ENCODE measurements around the gene NELFCD.

NELFCD gene

DNA sequence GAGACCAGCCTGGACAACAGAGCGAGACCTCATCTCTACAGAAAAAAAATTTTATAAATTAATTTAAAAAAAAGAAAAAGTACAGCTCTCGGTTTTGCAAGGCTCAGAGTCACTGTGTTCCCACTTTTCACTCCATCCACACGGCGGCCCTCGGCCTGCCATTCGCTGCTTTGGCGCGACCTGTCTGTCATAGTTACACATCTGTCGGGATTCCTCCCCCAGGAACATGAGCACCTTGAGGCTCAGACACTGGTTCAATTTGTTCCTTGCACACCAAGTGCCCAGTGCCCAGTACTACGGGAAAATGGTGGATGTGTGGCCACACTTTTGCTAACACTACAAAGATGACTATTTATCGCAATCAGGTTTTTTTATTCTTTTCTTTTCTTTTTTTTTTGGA is 17.6 kb downstream of the NELFCD start:
- POLR2A ChIA-PET, result interaction anchor here (1.0 kb wide), 1 partner anchor 10 kb away, joined by 3 read pairs; no protein-coding TSS in a partner anchor
- DNase-seq (ENCODE audit: extremely low spot score), result no peak
- no peak for TF ChIP-seq CTCF (IDR thresholded peaks at IDR 0.05; ENCODE audit: control extremely low read depth, extremely low read depth, low read depth, missing control alignments)
- CTCF ChIA-PET, result interaction anchor here (0.7 kb wide), 1 partner anchor 16 kb away, joined by 3 read pairs; no protein-coding TSS in a partner anchor

DNA sequence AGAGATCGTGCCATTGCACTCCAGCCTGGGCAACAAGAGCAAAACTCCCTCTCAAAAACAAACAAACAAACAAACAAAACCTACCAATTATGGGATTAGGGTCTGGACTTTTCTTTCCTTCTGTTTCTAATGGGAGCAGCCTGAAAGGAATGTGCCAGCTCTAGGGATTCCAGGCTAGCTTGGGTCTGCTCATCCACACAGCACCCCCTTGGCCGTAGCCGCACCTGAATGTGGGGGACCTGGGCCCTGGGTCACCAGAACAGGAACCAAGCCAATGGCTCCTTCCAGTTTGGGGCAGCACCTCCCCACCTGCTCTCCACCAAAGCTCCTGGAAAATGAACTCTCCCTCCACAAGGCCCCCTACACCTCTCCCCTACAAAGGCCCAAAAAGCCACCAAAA is 19.3 kb downstream of the NELFCD start:
- DNase-seq (ENCODE audit: extremely low spot score), result no peak
- TF ChIP-seq CTCF (IDR thresholded peaks at IDR 0.05; ENCODE audit: control extremely low read depth, extremely low read depth, low read depth, missing control alignments), result no peak
- ChIA-PET CTCF (interaction anchor here (0.7 kb wide), 1 partner anchor 24 kb away, joined by 3 read pairs; no protein-coding TSS in a partner anchor), POLR2A (interaction anchor here (0.5 to 1.7 kb wide), 2 partner anchors 9 to 19 kb away, joined by 3 to 5 read pairs; no protein-coding TSS in a partner anchor)

- ChIA-PET CTCF (no interaction called here), POLR2A (interaction anchor here (0.7 to 1.7 kb wide), 2 partner anchors 10 to 63 kb away, joined by 5 read pairs; no protein-coding TSS in a partner anchor)
- no peak for DNase-seq (ENCODE audit: extremely low spot score)
- TF ChIP-seq CTCF (IDR thresholded peaks at IDR 0.05; ENCODE audit: control extremely low read depth, extremely low read depth, low read depth, missing control alignments), result no peak
Observed at GRCh38 chr20:59001068-59001448, 20.0 kb downstream of the NELFCD start.

- DNase-seq (ENCODE audit: extremely low spot score), result no peak
- POLR2A ChIA-PET, result interaction anchor here (0.6 to 1.7 kb wide), 2 partner anchors 10 to 20 kb away, joined by 3 to 5 read pairs; no protein-coding TSS in a partner anchor
- no peak for TF ChIP-seq CTCF (IDR thresholded peaks at IDR 0.05; ENCODE audit: control extremely low read depth, extremely low read depth, low read depth, missing control alignments)
- CTCF ChIA-PET, result no interaction called here
Observed at GRCh38 chr20:59001449-59002171, 20.6 kb downstream of the NELFCD start.

DNA sequence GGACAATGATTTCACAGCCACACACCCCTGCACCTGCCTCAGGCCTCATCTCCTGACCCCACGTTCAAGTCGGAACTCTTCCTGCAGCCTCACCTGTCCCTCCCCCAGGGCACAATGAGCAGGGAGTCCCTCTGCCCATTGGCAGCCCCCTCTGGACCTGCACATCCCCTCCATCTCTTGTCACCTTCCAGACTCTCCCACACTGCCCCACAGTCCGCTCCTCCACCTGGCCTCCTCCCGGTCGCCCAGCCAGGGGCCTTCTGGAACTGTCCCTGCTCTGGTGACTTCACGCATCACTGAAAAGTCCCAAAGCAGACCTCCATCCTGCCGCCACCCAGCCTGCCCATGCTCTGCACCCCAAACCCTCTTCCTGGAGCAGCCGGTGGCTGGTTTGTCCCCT is 21.3 kb downstream of the NELFCD start:
- TF ChIP-seq CTCF (IDR thresholded peaks at IDR 0.05; ENCODE audit: control extremely low read depth, extremely low read depth, low read depth, missing control alignments), result no peak
- DNase-seq (ENCODE audit: extremely low spot score), result no peak
- POLR2A ChIA-PET, result no interaction called here
- CTCF ChIA-PET, result no interaction called here

- DNase-seq (ENCODE audit: extremely low spot score), result no peak
- ChIA-PET POLR2A (interaction anchor here (2.3 kb wide), 1 partner anchor 10 kb away, joined by 6 read pairs; no protein-coding TSS in a partner anchor), CTCF (interaction anchor here (1.3 kb wide), 1 partner anchor 12 kb away, joined by 4 read pairs; no protein-coding TSS in a partner anchor)
- TF ChIP-seq CTCF (IDR thresholded peaks at IDR 0.05; ENCODE audit: control extremely low read depth, extremely low read depth, low read depth, missing control alignments), result no peak
Observed at GRCh38 chr20:59002874-59003399, 21.9 kb downstream of the NELFCD start.

All from GM10248 (cell line).